Eye (tissue), 1 donor: Measurements from ENCODE around the gene OR8S1.
"Not testable (repeated sequence)": the region's sequence is repeated elsewhere in the genome, so short reads cannot be mapped to it uniquely, and the experiment has no call there.

ENCODE experiments used
- DNase-seq: peaks from one replicate; pipeline ENCODE4 v3.0.0-alpha.2; 2015

Gene OR8S1, protein sequence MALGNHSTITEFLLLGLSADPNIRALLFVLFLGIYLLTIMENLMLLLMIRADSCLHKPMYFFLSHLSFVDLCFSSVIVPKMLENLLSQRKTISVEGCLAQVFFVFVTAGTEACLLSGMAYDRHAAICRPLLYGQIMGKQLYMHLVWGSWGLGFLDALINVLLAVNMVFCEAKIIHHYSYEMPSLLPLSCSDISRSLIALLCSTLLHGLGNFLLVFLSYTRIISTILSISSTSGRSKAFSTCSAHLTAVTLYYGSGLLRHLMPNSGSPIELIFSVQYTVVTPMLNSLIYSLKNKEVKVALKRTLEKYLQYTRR

DNA sequence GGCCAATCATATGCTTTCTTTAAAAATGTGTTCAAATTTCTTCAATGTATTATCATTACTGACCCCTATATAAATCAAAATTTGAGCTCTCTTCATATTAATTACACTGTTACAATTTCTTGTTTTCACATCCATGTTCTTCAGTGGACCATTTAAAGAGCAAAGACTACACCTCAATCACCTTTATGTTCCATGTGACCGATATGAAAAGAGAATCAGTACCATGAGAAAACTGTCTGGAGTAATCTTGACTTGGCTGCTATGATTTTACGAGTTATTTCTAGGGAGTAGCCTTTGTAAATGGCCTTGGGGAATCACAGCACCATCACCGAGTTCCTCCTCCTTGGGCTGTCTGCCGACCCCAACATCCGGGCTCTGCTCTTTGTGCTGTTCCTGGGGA lies at the start of gene OR8S1:
Gene OR8S1, plus strand, starts transcription at position 301 of the 400 bp plus-strand sequence. Its CDS starts 0 bp downstream, at position 301.
- DNase-seq = no peak

DNA sequence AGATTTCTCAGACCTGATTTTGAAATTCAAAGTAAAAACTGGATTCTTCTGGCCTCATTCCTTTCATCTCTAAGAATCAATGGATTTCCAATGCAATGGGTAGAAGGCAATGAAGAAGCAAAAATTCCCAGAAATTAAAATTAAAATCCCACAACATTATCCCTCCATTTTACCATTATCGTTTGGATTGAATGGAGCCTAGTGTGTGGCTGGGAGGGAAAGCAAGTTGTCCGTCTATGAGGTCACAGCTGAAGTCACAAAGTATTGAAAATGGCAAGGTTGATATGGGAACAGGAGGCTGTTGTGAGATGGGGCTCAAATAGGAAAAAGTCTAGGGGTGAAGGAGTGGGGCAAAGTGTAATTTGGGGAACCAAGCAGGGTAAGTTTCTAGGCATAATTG lies 43.2 kb upstream of the OR8S1 start, which contains the start of gene C12orf54:
Gene C12orf54, plus strand, starts transcription at position 301 of the 400 bp plus-strand sequence. CDS start 799 bp downstream, outside the sequence.
- DNase-seq = no peak

DNA sequence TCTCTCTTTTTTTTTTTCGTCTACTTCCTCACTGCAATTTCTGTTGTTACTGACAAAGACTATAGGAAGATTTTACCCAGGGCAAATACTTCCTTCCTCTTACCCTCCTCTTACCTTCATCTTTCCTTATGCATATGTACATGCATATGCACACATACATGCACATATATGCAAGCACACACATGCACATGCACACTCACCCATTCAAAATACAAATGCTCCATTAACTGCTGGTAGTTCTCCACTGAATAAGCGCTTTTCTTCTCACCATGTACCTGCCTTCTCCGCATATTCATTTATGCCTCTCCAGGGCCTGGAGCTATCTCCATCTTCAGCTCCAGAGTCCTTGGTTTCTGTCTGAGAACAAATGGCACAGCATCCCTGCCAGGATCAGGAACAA lies 42.5 kb upstream of the OR8S1 start:
- DNase-seq = no peak

DNA sequence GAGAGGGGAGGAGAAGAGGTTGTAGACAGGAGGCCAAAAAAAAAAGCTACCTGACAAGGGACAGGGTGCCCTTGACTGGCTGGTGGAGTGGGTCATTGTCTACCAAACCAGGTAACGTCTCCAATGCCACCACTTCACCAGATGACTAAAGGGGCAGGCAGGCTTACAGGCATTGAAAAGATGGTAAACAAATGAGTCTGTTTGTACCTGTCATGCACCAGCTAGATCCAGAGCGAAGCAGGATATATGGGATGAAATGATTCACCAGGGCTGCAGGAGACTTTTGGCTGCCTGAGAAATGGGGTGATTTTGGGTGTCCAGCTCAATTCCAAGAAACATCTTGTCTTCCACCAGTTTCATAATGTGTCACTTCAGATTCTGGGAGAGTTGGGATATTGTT lies 39.2 kb upstream of the OR8S1 start:
- DNase-seq = no peak

DNA sequence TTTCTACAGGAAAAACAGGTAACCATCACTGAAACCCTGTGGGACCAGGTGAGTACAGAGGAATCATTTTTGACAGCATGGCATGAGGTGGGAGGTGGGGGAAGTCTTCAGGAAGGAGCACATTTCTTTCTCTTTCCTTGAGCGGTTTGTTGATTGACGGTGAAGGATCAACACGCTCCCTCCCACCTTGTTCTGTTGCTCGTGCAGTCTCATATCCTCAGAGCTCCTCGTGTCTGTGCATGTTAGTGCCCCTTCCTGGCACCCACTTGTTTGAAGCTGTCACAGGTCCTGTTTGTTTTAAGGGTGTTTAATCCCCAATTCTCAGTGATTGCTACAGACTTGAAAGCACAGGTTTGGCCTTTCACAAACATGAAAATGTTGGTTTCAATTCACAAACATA lies 38.8 kb upstream of the OR8S1 start:
- DNase-seq = peak; percentile 1

DNA sequence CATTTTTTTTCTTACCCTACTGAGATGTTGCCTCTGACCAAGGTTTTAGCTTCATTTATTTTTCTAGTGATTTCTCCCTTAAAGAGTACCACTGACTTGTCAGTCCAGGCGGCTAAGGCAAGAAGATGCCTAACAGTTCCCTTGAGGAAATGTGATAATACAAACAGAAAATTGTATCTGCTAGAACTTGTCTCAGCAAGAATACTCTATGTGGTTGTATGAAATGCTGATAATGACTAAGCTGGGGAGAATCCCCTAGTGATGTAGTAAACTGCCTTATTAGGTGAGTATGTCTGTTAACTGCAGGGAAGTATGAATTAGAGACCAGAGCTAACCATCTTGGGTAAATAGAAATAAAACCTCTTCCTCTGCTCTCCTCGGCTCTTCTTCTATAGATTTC lies 36.4 kb upstream of the OR8S1 start:
- peak; percentile 2 for DNase-seq

DNA sequence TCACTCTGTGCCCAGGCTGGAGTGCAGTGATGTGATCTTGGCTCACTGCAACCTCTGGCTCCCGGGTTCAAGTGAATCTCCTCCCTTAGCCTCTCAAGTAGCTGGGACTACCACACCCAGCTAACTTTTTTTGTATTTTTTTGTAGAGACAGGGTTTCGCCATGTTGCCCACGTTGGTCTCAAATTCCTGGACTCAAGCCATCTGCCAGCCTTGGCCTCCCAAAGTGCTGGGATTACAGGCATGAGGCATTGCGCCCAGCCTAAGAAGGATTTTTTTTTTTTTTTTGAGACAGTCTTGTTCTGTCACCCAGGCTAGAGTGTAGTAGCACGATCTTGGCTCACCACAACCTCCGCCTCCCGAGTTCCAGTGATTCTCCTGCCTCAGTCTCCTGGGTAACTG lies 36.0 kb upstream of the OR8S1 start:
- not testable (repeated sequence) for DNase-seq

DNA sequence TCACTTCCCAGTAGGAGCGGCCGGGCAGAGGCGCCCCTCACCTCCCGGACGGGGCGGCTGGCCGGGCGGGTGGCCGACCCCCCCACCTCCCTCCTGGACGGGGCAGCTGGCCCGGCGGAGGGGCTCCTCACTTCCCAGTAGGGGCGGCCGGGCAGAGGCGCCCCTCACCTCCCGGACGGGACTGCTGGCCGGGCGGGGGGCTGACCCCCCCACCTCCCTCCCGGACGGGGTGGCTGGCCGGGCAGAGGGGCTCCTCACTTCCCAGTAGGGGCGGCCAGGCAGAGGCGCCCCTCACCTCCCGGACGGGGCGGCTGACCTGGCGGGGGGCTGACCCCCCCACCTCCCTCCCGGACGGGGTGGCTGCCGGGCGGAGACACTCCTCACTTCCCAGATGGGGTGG lies 25.2 kb upstream of the OR8S1 start:
- not testable (repeated sequence) for DNase-seq

DNA sequence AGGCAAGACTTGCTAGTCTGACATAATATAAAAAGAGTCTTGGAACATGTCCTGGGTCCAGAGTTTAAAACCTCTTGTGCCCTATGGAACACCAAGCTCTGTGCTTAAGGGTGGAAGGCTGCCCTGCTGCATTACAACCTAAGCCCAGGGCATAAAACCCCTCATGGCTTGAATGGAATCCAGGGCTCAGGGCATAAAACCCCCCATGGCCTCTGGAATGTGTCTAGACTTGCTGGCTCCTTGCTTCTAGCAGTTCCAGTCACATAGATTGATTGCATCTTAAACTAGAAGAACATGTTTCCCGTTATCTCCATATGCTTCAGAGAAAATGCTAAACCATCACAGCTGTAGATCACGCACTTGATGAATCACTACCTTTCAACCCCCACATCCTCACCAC lies 18.6 kb upstream of the OR8S1 start:
- not testable (repeated sequence) for DNase-seq

DNA sequence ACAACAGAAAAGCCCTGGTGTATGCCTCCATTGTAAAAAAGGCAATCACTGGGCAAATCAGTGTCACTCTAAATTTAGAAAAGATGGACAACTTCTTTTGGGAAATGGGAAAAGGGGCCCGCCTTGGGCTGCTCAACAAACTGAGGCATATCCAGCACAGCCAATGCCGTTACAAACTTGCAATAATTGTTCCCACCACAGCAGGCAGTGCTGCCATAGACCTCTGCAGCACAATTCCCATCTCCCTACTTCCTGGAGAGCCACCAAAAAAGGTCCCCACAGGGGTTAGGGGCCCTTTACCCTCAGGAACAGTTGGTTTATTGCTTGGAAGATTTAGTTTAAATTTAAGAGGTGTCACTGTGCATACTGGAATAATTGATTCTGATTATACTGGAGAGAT lies 16.4 kb upstream of the OR8S1 start:
- DNase-seq = no peak

DNA sequence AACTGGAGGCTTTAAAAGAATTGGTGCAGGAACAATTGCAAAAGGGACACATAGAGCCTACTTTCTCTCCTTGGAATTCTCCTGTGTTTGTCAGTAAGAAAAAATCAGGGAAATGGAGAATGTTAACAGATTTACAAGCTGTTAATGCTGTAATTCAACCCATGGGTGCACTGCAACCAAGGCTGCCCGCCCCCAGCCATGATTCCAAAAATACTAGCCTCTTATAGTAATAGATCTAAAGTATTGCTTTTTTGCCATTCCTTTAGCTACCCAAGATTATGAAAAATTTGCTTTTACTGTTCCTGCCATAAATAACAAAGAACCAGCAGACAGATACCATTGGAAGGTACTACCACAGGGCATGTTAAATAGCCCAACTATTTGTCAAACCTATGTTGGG lies 15.3 kb upstream of the OR8S1 start:
- no peak for DNase-seq

DNA sequence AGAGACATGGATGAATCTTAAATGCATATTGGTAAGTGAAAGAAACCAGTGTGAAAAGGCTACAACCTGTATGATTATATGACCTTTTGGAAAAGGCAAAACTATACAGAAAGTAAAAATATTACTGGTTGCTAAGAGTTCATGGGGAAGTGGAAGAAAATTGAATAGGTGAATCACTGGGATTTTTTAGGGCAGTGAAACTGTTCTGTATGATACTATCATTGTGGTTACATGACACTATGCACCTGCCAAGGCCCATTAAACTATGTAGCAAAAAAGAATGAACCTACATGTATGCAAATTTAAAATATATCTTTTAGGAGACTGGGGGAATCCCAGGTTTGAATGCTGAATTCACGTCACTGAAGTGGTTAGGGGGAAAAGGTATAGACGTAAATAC lies 12.6 kb upstream of the OR8S1 start:
- no peak for DNase-seq

DNA sequence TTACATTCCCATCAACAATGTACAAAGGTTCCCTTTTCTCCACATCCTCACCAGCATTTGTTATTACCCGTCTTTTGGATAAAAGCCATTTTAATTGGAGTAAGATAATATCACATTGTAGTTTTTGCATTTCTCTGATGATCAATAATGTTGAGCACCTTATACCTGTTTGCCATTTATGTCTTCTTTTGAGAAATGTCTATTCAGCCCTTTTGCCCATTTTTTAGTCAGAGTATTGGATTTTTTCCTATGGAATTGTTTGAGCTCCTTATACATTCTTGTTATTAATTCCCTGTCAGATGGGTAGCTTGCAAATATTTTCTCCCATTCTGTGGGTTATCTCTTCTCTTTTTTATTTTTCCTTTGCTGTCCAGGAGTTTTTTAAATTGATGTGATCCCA lies 10.7 kb upstream of the OR8S1 start:
- no peak for DNase-seq

DNA sequence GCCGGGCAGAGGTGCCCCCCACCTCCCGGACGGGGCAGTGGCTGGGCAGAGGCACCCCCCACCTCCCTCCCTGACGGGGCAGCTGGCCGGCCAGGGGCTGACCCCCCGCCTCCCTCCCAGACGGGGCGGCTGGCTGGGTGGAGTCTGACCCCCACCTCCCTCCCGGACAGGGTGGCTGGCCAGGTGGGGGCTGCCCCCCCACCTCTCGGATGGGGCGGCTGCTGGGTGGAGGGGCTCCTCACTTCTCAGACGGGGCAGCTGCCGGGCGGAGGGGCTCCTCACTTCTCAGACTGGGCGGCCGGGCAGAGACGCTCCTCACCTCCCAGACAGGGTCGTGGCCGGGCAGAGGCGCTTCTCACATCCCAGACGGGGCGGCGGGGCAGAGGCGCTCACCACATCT lies 5.1 kb upstream of the OR8S1 start:
- DNase-seq = not testable (repeated sequence)

DNA sequence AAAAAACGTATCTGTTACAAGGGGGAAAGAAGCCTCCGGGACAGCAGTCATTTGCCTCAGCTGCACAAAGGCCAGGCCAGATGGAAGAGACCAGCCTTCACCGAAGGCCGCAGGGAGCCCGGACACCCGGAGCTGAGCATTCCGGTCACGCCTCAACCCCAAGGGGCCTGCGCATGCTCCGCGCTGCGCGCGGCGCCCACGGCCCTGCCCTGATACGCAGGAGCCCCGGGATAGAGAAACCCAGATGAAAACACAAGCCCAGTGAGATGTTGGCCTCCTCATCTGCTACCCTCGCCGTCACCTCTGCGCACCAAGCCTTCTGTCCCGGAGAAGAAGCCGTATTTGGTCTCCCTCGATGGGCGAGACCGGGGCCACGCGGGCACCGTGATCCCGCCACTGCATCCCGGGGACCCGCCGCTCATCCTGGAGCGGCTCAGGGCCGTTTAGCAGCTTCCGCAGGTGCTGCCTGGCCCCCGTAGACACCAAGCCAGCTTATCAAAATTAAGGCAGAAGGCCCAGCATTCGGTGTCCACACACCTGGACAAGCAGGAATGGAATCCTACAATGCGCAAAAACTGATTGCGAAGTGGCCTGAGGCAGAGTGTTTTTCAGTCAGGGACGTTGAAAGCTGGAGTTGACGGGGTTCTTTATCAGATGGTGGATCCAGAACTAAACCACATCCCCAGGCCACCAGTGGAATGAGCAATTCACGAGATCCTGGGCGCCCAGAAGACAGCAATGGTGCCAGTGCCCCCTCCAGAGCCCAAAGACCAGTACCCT lies 2.6 kb downstream of the OR8S1 start:
- no peak for DNase-seq

DNA sequence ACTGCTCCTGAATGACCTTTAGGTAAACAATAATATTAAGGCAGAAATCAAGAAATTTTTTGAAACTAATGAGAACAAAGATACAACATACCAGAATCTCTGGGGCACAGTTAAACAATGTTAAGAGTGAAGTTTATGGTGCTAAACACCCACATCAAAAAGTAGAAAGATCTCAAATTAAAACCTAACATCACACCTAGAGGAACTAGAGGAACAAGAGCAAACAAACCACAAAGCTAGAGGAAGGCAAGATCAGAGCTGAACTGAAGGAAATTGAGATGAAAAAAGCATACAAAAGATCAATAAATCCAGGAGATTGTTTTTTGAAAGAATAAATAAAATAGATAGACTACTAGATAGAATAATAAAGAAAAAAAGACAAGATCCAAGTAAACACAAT lies 7.2 kb downstream of the OR8S1 start:
- DNase-seq = no peak

DNA sequence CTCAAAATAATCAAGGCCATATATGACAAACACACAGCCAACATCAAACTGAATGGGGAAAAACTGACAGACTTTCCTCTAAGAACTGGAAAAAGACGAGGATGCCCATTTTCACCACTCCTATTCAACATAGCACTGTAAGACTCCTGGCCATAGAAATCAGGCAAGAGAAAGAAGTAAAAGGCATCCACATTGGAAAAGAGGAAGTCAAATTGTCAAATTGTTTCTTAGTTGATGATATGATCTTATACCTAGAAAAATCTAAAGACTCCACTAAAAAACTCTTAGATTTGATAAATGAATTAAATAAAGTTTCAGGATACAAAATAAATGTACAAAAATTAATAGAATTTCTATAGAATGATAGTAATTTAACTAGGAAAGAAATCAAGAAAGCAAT lies 11.2 kb downstream of the OR8S1 start:
- DNase-seq = no peak

DNA sequence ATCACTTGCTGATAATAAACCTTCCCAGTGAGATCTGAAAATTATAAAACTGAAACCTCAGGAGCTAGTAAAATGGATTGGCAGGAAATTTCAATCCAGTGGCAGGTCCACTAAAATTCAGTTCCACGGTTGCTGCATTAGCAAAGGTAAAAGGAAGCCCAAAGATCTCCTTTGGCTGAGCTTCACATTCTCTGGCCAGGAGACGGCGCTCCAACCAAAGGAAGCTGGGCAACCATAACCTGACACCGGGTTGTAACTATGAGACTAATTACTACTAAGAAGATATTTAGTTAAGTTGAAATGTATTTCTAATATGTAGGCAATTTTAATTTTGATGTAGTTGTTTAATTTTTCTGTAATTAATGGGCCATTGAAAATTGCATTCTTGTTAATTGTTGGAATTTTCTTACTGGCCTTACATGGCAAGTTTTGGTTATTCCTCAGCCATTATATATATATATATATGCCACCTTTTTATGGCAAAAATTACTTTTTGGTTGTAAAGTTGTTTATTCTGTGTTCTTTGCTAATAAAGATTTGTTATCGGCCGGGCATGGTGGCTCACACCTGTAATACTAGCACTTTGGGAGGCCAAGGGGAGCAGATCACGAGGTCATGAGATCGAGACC lies 17.0 kb downstream of the OR8S1 start:
- DNase-seq = peak; percentile 4

DNA sequence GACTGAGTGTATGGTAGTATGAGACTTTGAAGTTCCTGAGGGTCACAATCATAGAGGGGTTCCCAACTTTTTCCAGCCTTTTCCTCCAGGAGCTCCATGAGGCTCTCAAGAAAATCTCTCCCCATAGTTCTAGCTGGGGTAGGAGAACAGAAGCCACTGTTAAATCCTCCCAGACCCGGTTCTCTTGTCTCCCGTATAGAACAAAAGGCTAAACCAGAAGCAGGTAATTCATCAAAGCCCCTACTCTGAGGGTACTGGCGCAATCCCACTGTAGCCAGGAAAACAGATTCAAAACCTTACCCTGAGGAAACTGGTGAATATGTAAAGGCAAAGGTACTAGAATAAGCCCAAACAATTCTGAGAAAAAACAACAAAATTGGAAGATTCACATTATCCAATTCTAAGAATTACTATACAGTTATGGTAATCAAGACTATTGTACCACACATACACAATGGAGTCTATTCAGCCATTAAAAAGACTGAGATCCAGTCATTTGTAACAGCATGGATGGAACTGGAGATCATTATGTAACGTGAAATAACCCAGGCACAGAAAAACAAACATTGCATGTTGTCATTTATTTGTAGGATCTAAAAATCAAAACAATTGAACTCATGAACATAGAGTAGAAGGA lies 20.5 kb downstream of the OR8S1 start:
- no peak for DNase-seq

DNA sequence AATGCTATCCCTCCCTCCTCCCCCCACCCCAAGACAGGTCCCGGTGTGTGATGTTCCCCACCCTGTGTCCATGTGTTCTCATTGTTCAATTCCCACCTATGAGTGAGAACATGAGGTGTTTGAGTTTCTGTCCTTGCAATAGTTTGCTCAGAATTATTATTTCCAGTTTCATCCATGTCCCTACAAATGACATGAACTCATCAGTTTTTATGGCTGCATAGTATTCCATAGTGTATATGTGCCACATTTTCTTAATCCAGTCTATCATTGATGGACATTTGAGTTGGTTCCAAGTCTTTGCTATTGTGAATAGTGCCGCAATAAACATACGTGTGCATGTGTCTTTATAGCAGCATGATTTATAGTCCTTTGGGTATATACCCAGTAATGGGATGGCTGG lies 21.6 kb downstream of the OR8S1 start:
- not testable (repeated sequence) for DNase-seq

DNA sequence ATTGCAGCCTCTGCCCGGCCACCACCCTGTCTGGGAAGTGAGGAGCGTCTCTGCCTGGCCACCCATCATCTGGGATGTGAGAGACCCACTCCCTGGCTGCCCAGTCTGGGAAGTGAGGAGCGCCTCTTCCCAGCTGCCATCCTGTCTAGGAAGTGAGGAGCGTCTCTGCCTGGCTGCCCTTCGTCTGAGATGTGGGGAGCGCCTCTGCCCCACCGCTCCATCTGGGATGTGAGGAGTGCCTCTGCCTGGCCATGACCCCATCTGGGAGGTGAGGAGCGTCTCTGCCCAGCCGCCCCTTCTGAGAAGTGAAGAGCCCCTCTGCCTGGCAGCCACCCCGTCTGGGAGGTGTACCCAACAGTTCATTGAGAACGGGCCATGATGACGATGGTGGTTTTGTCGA lies 26.2 kb downstream of the OR8S1 start:
- DNase-seq = not testable (repeated sequence)

DNA sequence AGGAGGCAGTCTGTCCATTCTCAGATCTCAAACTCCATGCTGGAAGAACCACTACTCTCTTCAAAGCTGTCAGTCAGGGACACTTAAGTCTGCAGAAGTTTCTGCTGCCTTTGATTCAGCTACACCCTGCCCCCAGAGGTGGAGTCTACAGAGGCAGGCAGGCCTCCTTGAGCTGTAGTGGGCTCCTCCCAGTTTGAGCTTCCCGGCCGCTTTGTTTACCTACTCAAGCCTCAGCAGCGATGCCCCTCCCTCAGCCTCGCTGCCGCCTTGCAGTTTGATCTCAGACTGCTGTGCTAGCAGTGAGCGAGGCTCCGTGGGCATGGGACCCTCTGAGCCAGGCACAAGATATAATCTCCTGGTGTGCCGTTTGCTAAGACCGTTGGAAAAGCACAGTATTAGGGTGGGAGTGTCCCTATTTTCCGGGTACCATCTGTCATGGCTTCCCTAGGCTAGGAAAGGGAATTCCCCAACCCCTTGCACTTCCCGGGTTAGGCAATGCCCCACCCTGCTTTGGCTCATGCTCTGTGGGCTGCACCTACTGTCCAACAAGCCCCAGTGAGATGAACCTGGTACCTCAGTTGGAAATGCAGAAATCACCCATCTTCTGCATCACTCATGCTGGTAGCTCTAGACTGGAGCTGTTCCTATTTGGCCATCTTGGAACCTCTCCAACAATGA lies 28.4 kb downstream of the OR8S1 start:
- not testable (repeated sequence) for DNase-seq

DNA sequence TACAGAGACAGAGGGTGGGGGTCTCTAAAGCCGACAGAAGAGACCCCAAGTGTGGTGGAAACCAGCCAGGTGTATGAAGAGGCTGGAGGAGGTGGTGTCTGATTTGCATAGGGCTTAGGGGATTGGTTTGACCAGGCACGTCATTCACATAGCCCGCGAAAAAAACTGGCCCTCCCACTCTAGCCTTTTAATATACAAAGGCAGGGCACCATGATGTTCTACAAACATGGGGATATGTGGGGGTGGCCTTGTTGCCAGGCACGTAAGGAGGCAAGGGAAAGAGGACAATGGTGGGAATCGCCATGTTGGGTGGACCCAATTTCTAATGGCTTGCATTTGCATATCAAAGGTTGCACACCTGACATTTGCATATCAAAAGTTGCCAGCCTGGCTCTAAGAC lies 31.2 kb downstream of the OR8S1 start:
- DNase-seq = no peak
